ENCODE measurements around the gene CEP250.
"Not testable (repeated sequence)": the region's sequence is repeated elsewhere in the genome, so short reads cannot be mapped to it uniquely, and the experiment has no call there.

CEP250 gene

GRCh38 chr20:35515949-35516645 is 60.7 kb downstream of the CEP250 start:
- ChIA-PET CTCF (interaction anchor here (1.1 kb wide), 1 partner anchor 28 kb away, joined by 3 read pairs; no protein-coding TSS in a partner anchor), POLR2A (interaction anchor here (1.4 kb wide), 1 partner anchor 26 kb away, joined by 3 read pairs; the partner anchor contains the start of gene ERGIC3)
- TF ChIP-seq FOXM1 (IDR thresholded peaks at IDR 0.05; ENCODE audit: borderline replicate concordance) (no peak), CTBP1 (IDR thresholded peaks at IDR 0.05; ENCODE audit: borderline replicate concordance) (no peak), BHLHE40 (IDR thresholded peaks at IDR 0.05; ENCODE audit: borderline replicate concordance) (no peak), TARDBP (IDR thresholded peaks at IDR 0.05) (no peak), LEF1 (IDR thresholded peaks at IDR 0.05; ENCODE audit: borderline replicate concordance) (no peak), ZNF384 (IDR thresholded peaks at IDR 0.05) (no peak), ARNT (IDR thresholded peaks at IDR 0.05) (no peak), L3MBTL2 (conservative IDR thresholded peaks at IDR 0.05) (no peak), SP1 (IDR thresholded peaks at IDR 0.05) (no peak), SUZ12 (IDR thresholded peaks at IDR 0.05) (no peak)
- DNase-seq (ENCODE audit: extremely low spot score): no peak

GRCh38 chr20:35517125-35517524 is 61.7 kb downstream of the CEP250 start:
- TF ChIP-seq FOXM1 (IDR thresholded peaks at IDR 0.05; ENCODE audit: borderline replicate concordance) (no peak), ZNF384 (IDR thresholded peaks at IDR 0.05) (no peak), CTBP1 (IDR thresholded peaks at IDR 0.05; ENCODE audit: borderline replicate concordance) (no peak), L3MBTL2 (conservative IDR thresholded peaks at IDR 0.05) (no peak), TARDBP (IDR thresholded peaks at IDR 0.05) (no peak), PKNOX1 (IDR thresholded peaks at IDR 0.05) (no peak), SUZ12 (IDR thresholded peaks at IDR 0.05) (no peak)
- CTCF ChIA-PET: interaction anchor here (1.1 kb wide), 1 partner anchor 29 kb away, joined by 3 read pairs; no protein-coding TSS in a partner anchor
- POLR2A ChIA-PET: interaction anchor here (1.4 kb wide), 1 partner anchor 25 kb away, joined by 3 read pairs; the partner anchor contains the start of gene ERGIC3
- DNase-seq (ENCODE audit: extremely low spot score): no peak

GRCh38 chr20:35517767-35518166 is 62.4 kb downstream of the CEP250 start:
- DNase-seq (ENCODE audit: extremely low spot score); CTCF ChIA-PET: not testable (repeated sequence)
- POLR2A ChIA-PET: interaction anchor here (1.0 to 1.7 kb wide), 4 partner anchors 22 to 63 kb away, joined by 3 to 5 read pairs (median 3); partner anchors contain the start of gene ERGIC3

GRCh38 chr20:35518955-35519354 is 63.6 kb downstream of the CEP250 start:
- ChIA-PET POLR2A (interaction anchor here (1.0 to 1.7 kb wide), 3 partner anchors 21 to 64 kb away, joined by 3 to 5 read pairs (median 3); partner anchors contain the start of gene ERGIC3), CTCF (no interaction called here)
- TF ChIP-seq HDGF (IDR thresholded peaks at IDR 0.05; ENCODE audit: borderline replicate concordance) (no peak), PKNOX1 (IDR thresholded peaks at IDR 0.05) (no peak)
- DNase-seq (ENCODE audit: extremely low spot score): no peak

- CTCF ChIA-PET: no interaction called here
- POLR2A ChIA-PET: no interaction called here
- TF ChIP-seq NFRKB (IDR thresholded peaks at IDR 0.05): no peak
- DNase-seq (ENCODE audit: extremely low spot score): peak; percentile 69
Measured at GRCh38 chr20:35523298-35523888, 68.0 kb downstream of the CEP250 start.

- POLR2A ChIA-PET: no interaction called here
- TF ChIP-seq SP1 (IDR thresholded peaks at IDR 0.05) (no peak), FOXM1 (IDR thresholded peaks at IDR 0.05; ENCODE audit: borderline replicate concordance) (no peak), NFRKB (IDR thresholded peaks at IDR 0.05) (no peak), HDGF (IDR thresholded peaks at IDR 0.05; ENCODE audit: borderline replicate concordance) (no peak), PKNOX1 (IDR thresholded peaks at IDR 0.05) (no peak), SUZ12 (IDR thresholded peaks at IDR 0.05) (no peak), TARDBP (IDR thresholded peaks at IDR 0.05) (no peak), FOXA1 (IDR thresholded peaks at IDR 0.05) (no peak), BHLHE40 (IDR thresholded peaks at IDR 0.05; ENCODE audit: borderline replicate concordance) (no peak), L3MBTL2 (conservative IDR thresholded peaks at IDR 0.05) (no peak)
- CTCF ChIA-PET: no interaction called here
- DNase-seq (ENCODE audit: extremely low spot score): no peak
Measured at GRCh38 chr20:35525639-35526038, 70.2 kb downstream of the CEP250 start.

- TF ChIP-seq SP1 (IDR thresholded peaks at IDR 0.05) (no peak), BHLHE40 (IDR thresholded peaks at IDR 0.05; ENCODE audit: borderline replicate concordance) (no peak), ARNT (IDR thresholded peaks at IDR 0.05) (no peak), FOXM1 (IDR thresholded peaks at IDR 0.05; ENCODE audit: borderline replicate concordance) (no peak), FOXA1 (IDR thresholded peaks at IDR 0.05) (no peak), CTBP1 (IDR thresholded peaks at IDR 0.05; ENCODE audit: borderline replicate concordance) (no peak), PKNOX1 (IDR thresholded peaks at IDR 0.05) (no peak), LEF1 (IDR thresholded peaks at IDR 0.05; ENCODE audit: borderline replicate concordance) (no peak), FOXK2 (IDR thresholded peaks at IDR 0.05) (no peak), ZNF384 (IDR thresholded peaks at IDR 0.05) (no peak), TARDBP (IDR thresholded peaks at IDR 0.05) (no peak), L3MBTL2 (conservative IDR thresholded peaks at IDR 0.05) (no peak)
- DNase-seq (ENCODE audit: extremely low spot score): no peak
- ChIA-PET CTCF (no interaction called here), POLR2A (interaction anchor here (0.9 to 1.2 kb wide), 2 partner anchors 13 to 72 kb away, joined by 3 to 4 read pairs; partner anchors contain the start of gene CEP250)
Measured at GRCh38 chr20:35527122-35527769, 71.8 kb downstream of the CEP250 start.
